Astrocyte (in vitro differentiated cells and primary cell): ENCODE data around the gene IST1. TPM values are rescaled to one million over a fixed set of nuclear protein-coding genes. Genes with fewer than 3 reads are reported as not detected.

Source experiments
- DNase-seq: peaks from one replicate; pipeline ENCODE4 v3.0.0-alpha.2; 2010; ENCODE audit warnings: low read depth
- FAIRE-seq: peaks from 2 replicates; lab custom pipeline; 2011; peaks lifted over from hg19 to GRCh38; lab: Jason Lieb, UNC
- H2AFZ ChIP-seq: 2 replicates; pipeline ENCODE4 v1.6.0; 2012; ENCODE audit warnings: low read depth, low read length, inconsistent platforms
- H3K27ac ChIP-seq: 2 replicates; pipeline ENCODE4 v1.5.1; 2011; ENCODE audit warnings: low read depth, low read length, inconsistent platforms
- H3K27me3 ChIP-seq: 2 replicates; pipeline ENCODE4 v1.6.0; 2011; ENCODE audit warnings: low read length, inconsistent platforms; ENCODE audit not compliant: insufficient read depth
- H3K36me3 ChIP-seq: 2 replicates; pipeline ENCODE4 v1.5.1; 2011; ENCODE audit warnings: low read length, inconsistent platforms; ENCODE audit not compliant: insufficient read depth
- H3K4me1 ChIP-seq: 2 replicates; pipeline ENCODE4 v1.5.1; 2011; ENCODE audit warnings: low read length, inconsistent platforms; ENCODE audit not compliant: insufficient read depth
- H3K4me2 ChIP-seq: 2 replicates; pipeline ENCODE4 v1.6.0; 2012; ENCODE audit warnings: low read length, inconsistent platforms
- H3K4me3 ChIP-seq: 2 replicates; pipeline ENCODE4 v1.5.1; 2011; ENCODE audit warnings: low read depth, mild to moderate bottlenecking, low read length, inconsistent platforms; ENCODE audit not compliant: insufficient read depth
- H3K79me2 ChIP-seq: 2 replicates; pipeline ENCODE4 v1.6.0; 2012; ENCODE audit warnings: mild to moderate bottlenecking, low read length, inconsistent platforms; ENCODE audit not compliant: insufficient read depth
- H3K9ac ChIP-seq: 2 replicates; pipeline ENCODE4 v1.6.0; 2012; ENCODE audit warnings: mild to moderate bottlenecking, low read length, inconsistent platforms
- H3K9me3 ChIP-seq: 2 replicates; pipeline ENCODE4 v1.5.1; 2012; ENCODE audit warnings: low read depth, mild to moderate bottlenecking, low read length, inconsistent platforms; ENCODE audit not compliant: insufficient read depth
- H4K20me1 ChIP-seq: 2 replicates; pipeline ENCODE4 v1.6.0; 2012; ENCODE audit warnings: low read length, inconsistent platforms; ENCODE audit not compliant: insufficient read depth
- H3K27ac Mint-ChIP-seq: one replicate; pipeline ENCODE4 v1.8.0; 2021; ENCODE audit warnings: mild to moderate bottlenecking, mixed read lengths; ENCODE audit not compliant: unreplicated experiment
- H3K27me3 Mint-ChIP-seq: one replicate; pipeline ENCODE4 v1.8.0; 2021; ENCODE audit warnings: low read depth, mixed read lengths; ENCODE audit not compliant: unreplicated experiment
- H3K36me3 Mint-ChIP-seq: one replicate; pipeline ENCODE4 v1.8.0; 2021; ENCODE audit warnings: low read depth, mixed read lengths; ENCODE audit not compliant: unreplicated experiment
- H3K4me1 Mint-ChIP-seq: one replicate; pipeline ENCODE4 v1.8.0; 2021; ENCODE audit warnings: low read depth, mixed read lengths; ENCODE audit not compliant: unreplicated experiment
- H3K4me3 Mint-ChIP-seq: one replicate; pipeline ENCODE4 v1.8.0; 2021; ENCODE audit warnings: mild to moderate bottlenecking, moderate library complexity, mixed read lengths; ENCODE audit not compliant: unreplicated experiment
- H3K9me3 Mint-ChIP-seq: one replicate; pipeline ENCODE4 v1.8.0; 2021; ENCODE audit warnings: mild to moderate bottlenecking, mixed read lengths; ENCODE audit not compliant: unreplicated experiment
- EZH2 ChIP-seq: IDR thresholded peaks from 2 replicates; pipeline ENCODE4 v1.6.1; 2012; ENCODE audit warnings: mild to moderate bottlenecking, low read length, inconsistent platforms; ENCODE audit not compliant: insufficient read depth
- total RNA-seq: library from RNA; stranded (reverse); gene quantifications from 2 replicates; pipeline ENCODE4 v1.2.1, GENCODE V29; 2021
- TF ChIP-seq, protein P1 (sequence below): IDR thresholded peaks from 2 replicates; pipeline ENCODE4 v1.5.1; 2011; ENCODE audit warnings: low read depth, mild to moderate bottlenecking, inconsistent platforms, low read length, moderate library complexity; ENCODE audit not compliant: insufficient read depth

The IST1 gene
- total RNA-seq, 1 donor from 2014 or later: 241 TPM

GRCh38 chr16:71911121-71911520 is 15.8 kb downstream of the IST1 start:
- Histone ChIP-seq H3K27ac (no peak overlapping the region), H3K4me1 (peaks cover 5% of the 10 kb centered on the region), H3K79me2 (peaks cover 99% of the 10 kb centered on the region), H4K20me1 (peaks cover 97% of the 10 kb centered on the region), H3K9me3 (no peaks in the 10 kb centered on the region), H3K4me3 (no peak overlapping the region), H3K36me3 (peaks cover 5% of the 10 kb centered on the region), H2AFZ (no peak overlapping the region), H3K27me3 (no peaks in the 10 kb centered on the region), H3K9ac (no peak overlapping the region), H3K4me2 (no peak overlapping the region)
- no peak for TF ChIP-seq EZH2
- TF ChIP-seq, protein P1, sequence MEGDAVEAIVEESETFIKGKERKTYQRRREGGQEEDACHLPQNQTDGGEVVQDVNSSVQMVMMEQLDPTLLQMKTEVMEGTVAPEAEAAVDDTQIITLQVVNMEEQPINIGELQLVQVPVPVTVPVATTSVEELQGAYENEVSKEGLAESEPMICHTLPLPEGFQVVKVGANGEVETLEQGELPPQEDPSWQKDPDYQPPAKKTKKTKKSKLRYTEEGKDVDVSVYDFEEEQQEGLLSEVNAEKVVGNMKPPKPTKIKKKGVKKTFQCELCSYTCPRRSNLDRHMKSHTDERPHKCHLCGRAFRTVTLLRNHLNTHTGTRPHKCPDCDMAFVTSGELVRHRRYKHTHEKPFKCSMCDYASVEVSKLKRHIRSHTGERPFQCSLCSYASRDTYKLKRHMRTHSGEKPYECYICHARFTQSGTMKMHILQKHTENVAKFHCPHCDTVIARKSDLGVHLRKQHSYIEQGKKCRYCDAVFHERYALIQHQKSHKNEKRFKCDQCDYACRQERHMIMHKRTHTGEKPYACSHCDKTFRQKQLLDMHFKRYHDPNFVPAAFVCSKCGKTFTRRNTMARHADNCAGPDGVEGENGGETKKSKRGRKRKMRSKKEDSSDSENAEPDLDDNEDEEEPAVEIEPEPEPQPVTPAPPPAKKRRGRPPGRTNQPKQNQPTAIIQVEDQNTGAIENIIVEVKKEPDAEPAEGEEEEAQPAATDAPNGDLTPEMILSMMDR: no peak
- no peak for DNase-seq
- FAIRE-seq: no peak
- peaks cover 8% of the 10 kb centered on the region for H3K4me1 Mint-ChIP-seq
- no peaks in the 10 kb centered on the region for H3K9me3 Mint-ChIP-seq
- no peak overlapping the region for H3K4me3 Mint-ChIP-seq
- no peaks in the 10 kb centered on the region for H3K27me3 Mint-ChIP-seq
- H3K36me3 Mint-ChIP-seq: peaks cover 13% of the 10 kb centered on the region
- no peak overlapping the region for H3K27ac Mint-ChIP-seq

GRCh38 chr16:71912534-71913275 is 17.4 kb downstream of the IST1 start:
- Mint-ChIP-seq H3K9me3 (peaks cover under 1% of the 10 kb centered on the region), H3K36me3 (peaks cover 21% of the 10 kb centered on the region), H3K4me3 (no peak overlapping the region), H3K27me3 (no peaks in the 10 kb centered on the region), H3K27ac (no peak overlapping the region), H3K4me1 (peaks cover 9% of the 10 kb centered on the region)
- no peak for FAIRE-seq
- Histone ChIP-seq H3K27ac (no peak overlapping the region), H3K4me1 (peaks cover 11% of the 10 kb centered on the region), H3K9ac (no peak overlapping the region), H2AFZ (no peak overlapping the region), H3K9me3 (no peaks in the 10 kb centered on the region), H4K20me1 (peaks cover 97% of the 10 kb centered on the region), H3K4me2 (no peak overlapping the region), H3K36me3 (peaks cover 15% of the 10 kb centered on the region), H3K4me3 (no peak overlapping the region), H3K79me2 (peaks cover 99% of the 10 kb centered on the region), H3K27me3 (no peaks in the 10 kb centered on the region)
- TF ChIP-seq, protein P1: no peak
- TF ChIP-seq EZH2: no peak
- no peak for DNase-seq

- Histone ChIP-seq H3K9me3 (peaks cover 2% of the 10 kb centered on the region), H4K20me1 (peaks cover 96% of the 10 kb centered on the region), H3K27ac (no peak overlapping the region), H3K27me3 (no peaks in the 10 kb centered on the region), H3K4me2 (no peak overlapping the region), H3K4me3 (no peak overlapping the region), H3K79me2 (peaks cover 98% of the 10 kb centered on the region), H3K9ac (no peak overlapping the region), H2AFZ (no peak overlapping the region), H3K4me1 (peaks cover 11% of the 10 kb centered on the region), H3K36me3 (peaks cover 22% of the 10 kb centered on the region)
- no peak for FAIRE-seq
- no peak for TF ChIP-seq EZH2
- TF ChIP-seq, protein P1: no peak
- Mint-ChIP-seq H3K27ac (no peak overlapping the region), H3K27me3 (no peaks in the 10 kb centered on the region), H3K9me3 (peaks cover 4% of the 10 kb centered on the region), H3K36me3 (peaks cover 39% of the 10 kb centered on the region), H3K4me3 (no peak overlapping the region), H3K4me1 (peaks cover 16% of the 10 kb centered on the region)
- DNase-seq: no peak
Observed at GRCh38 chr16:71914802-71915201, 19.5 kb downstream of the IST1 start.
